Mesothelial cell of epicardium (in vitro differentiated cells): Measurements from ENCODE around the gene STK16. TPM values are rescaled to one million over a fixed set of nuclear protein-coding genes. Genes with fewer than 3 reads are reported as not detected.

Experiments
- DNase-seq, 2 experiments: peaks; one replicate each; pipeline ENCODE4 v3.0.0; 2021; ENCODE audit warnings: low spot score in 2 of 2; ENCODE audit not compliant: unreplicated experiment in 2 of 2
- H3K27ac Mint-ChIP-seq: 2 replicates; pipeline ENCODE4 v1.8.0; 2021; ENCODE audit warnings: mixed read lengths
- H3K27me3 Mint-ChIP-seq: 2 replicates; pipeline ENCODE4 v1.8.0; 2021; ENCODE audit warnings: low read depth, mixed read lengths
- H3K36me3 Mint-ChIP-seq: 2 replicates; pipeline ENCODE4 v1.8.0; 2021; ENCODE audit warnings: mixed read lengths
- H3K4me1 Mint-ChIP-seq: 2 replicates; pipeline ENCODE4 v1.8.0; 2021; ENCODE audit warnings: mixed read lengths
- H3K4me3 Mint-ChIP-seq: 2 replicates; pipeline ENCODE4 v1.8.0; 2021; ENCODE audit warnings: mild to moderate bottlenecking, moderate library complexity, mixed read lengths
- H3K9me3 Mint-ChIP-seq: 2 replicates; pipeline ENCODE4 v1.8.0; 2021; ENCODE audit warnings: mixed read lengths
- total RNA-seq: library from RNA; stranded (reverse); gene quantifications from 3 replicates; pipeline ENCODE4 v1.2.1, GENCODE V29; 2021
- TF ChIP-seq, protein P1 (sequence below): fragments of 200-600 bp; sonication (generic); IDR thresholded peaks from one replicate; pipeline ENCODE4 v1.5.0; 2021; ENCODE audit warnings: antibody characterized with exemption; ENCODE audit not compliant: unreplicated experiment

The STK16 gene
- total RNA-seq, 1 donor from 2014 or later: 31.2 TPM

DNA sequence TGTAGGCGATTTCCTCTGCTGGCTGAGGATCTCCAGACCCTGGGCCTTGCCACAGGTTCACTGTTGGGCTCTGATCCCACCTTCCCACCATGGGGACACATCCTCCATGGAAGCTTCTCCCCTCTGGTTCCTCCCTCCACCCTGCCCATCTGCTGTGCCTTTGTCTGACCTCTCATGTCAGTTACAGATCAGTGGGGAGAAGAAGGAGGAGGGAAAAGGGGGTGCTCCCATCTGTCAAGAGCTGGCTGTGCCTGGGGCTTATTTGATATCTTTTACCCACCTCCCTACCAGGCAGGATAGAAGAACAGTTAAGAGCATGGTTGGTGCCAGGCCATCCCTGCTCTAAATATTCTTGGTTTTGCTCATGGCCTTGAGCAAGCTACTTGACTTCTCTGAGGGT, 21.6 kb downstream of the STK16 start:
- TF ChIP-seq, protein P1, sequence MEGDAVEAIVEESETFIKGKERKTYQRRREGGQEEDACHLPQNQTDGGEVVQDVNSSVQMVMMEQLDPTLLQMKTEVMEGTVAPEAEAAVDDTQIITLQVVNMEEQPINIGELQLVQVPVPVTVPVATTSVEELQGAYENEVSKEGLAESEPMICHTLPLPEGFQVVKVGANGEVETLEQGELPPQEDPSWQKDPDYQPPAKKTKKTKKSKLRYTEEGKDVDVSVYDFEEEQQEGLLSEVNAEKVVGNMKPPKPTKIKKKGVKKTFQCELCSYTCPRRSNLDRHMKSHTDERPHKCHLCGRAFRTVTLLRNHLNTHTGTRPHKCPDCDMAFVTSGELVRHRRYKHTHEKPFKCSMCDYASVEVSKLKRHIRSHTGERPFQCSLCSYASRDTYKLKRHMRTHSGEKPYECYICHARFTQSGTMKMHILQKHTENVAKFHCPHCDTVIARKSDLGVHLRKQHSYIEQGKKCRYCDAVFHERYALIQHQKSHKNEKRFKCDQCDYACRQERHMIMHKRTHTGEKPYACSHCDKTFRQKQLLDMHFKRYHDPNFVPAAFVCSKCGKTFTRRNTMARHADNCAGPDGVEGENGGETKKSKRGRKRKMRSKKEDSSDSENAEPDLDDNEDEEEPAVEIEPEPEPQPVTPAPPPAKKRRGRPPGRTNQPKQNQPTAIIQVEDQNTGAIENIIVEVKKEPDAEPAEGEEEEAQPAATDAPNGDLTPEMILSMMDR: no peak
- Mint-ChIP-seq H3K4me1 (peaks cover 6% of the 10 kb centered on the region), H3K4me3 (no peak overlapping the region), H3K27me3 (peaks cover 21% of the 10 kb centered on the region), H3K9me3 (no peaks in the 10 kb centered on the region), H3K27ac (no peak overlapping the region), H3K36me3 (no peaks in the 10 kb centered on the region)
- no peak for DNase-seq

DNA sequence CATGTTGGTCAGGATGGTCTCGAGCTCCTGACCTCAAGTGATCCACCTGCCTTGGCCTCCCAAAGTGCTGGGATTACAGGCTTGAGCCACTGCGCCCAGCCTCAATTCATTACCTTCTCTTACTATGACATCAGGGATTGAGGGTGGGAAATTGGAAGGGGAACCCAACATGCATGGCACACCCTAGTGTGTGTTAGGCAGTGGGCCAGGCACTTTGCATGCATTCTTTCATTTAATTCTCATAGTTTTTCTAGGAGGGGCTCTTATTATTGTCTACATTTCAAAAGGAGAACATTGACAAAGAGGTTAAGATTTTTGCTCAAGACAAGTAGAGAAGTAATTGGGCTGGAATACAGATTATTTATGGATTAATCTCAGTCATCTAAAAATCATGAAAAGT, 23.0 kb downstream of the STK16 start:
- peaks cover 12% of the 10 kb centered on the region for H3K27me3 Mint-ChIP-seq
- H3K4me3 Mint-ChIP-seq: no peak overlapping the region

DNA sequence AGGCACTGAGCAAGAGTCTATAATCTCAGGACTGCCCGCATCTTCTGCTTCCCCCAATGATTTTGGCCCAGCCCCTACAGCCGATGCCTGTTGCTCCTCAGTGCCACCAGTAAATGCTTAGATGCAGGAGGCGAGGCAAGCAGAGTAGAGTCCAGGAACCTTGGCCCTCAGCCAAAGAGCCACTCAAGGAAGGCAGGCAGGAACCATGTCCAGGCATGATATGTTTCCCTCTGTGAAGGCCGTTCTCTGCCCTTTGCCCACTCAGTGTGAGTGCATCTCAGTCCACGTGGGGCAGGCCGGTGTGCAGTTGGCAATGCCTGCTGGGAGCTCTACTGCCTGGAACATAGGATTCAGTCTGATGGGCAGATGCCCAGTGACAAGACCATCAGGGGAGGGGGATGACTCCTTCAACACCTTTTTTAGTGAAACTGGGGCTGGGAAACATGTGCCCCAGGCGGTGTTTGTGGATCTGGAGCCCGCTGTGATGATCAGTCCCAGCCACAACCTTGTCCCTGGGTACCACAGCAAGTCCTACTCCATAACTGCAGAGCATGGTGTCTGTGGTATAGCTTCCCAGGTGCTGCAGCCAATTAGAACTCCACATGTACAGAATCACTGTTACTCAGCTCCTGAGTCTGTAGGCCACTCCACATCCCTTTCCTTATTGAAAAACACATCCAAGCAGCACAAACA, 24.2 kb downstream of the STK16 start:
- TF ChIP-seq, protein P1: no peak
- Mint-ChIP-seq H3K36me3 (no peaks in the 10 kb centered on the region), H3K4me1 (peaks cover 16% of the 10 kb centered on the region), H3K4me3 (no peak overlapping the region), H3K9me3 (no peaks in the 10 kb centered on the region), H3K27me3 (peaks cover 9% of the 10 kb centered on the region), H3K27ac (no peak overlapping the region)
- no peak for DNase-seq

More for the DNA sequence above, 23.0 kb downstream of the STK16 start:
- Mint-ChIP-seq H3K4me1 (peaks cover 6% of the 10 kb centered on the region), H3K27ac (no peak overlapping the region), H3K9me3 (no peaks in the 10 kb centered on the region), H3K36me3 (no peaks in the 10 kb centered on the region)
- TF ChIP-seq, protein P1: no peak
- no peak for DNase-seq

DNA sequence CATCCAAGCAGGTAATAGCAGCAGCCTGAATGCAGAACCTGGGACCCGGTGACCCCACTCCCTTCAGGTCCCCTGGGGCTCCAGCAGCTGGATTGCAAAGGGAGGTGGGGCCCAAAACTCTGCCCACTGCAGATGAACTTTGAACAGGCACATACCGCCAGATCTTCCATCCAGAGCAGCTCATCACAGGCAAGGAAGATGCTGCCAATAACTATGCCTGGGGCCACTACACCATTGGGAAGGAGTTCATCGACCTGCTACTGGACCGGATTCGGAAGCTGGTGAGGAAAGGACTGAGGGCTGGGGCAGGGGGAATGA, 24.7 kb downstream of the STK16 start:
- H3K36me3 Mint-ChIP-seq: no peaks in the 10 kb centered on the region
- no peak for DNase-seq
- no peaks in the 10 kb centered on the region for H3K9me3 Mint-ChIP-seq
- peaks cover 9% of the 10 kb centered on the region for H3K27me3 Mint-ChIP-seq
- TF ChIP-seq, protein P1: no peak
- no peak overlapping the region for H3K27ac Mint-ChIP-seq
- peaks cover 20% of the 10 kb centered on the region for H3K4me1 Mint-ChIP-seq
- H3K4me3 Mint-ChIP-seq: no peak overlapping the region

DNA sequence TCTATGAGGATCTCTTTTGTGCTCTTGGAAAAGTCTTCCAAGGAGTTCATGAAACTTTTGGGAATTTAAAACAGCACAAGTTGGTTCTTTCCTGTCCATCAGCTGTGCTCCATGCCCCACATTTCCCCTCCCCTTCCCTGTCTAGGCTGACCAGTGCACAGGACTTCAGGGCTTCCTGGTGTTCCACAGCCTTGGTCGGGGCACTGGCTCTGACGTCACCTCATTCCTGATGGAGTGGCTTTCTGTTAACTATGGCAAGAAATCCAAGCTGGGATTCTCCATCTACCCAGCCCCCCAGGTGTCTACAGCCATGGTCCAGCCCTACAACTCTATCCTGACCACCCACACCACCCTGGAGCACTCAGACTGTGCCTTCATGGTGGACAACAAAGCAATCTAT, 25.7 kb downstream of the STK16 start:
- Mint-ChIP-seq H3K4me3 (no peak overlapping the region), H3K36me3 (no peaks in the 10 kb centered on the region), H3K4me1 (peaks cover 20% of the 10 kb centered on the region), H3K27ac (no peak overlapping the region), H3K9me3 (no peaks in the 10 kb centered on the region), H3K27me3 (peaks cover 9% of the 10 kb centered on the region)
- DNase-seq: no peak
- TF ChIP-seq, protein P1: no peak

DNA sequence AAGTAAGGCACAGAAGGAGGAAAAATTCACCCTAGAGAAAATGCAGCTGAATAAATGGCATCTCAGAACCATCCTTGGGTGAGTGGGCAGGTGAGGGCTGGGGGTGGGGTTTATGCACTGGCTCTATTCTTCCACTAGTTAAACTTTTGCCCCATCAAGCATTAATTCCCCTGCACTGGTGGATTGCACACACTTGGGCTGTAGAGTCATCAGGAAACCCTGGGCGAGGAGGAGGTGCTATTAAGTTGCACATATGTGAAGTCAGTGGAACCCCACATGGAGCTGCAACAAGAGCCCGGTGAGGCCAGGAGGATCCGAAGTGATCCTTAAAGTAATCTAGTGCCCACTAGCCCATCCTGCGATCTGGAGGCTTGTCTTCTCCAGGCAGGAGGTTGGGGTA, 27.1 kb downstream of the STK16 start:
- no peak for DNase-seq
- Mint-ChIP-seq H3K36me3 (no peaks in the 10 kb centered on the region), H3K4me1 (peaks cover 21% of the 10 kb centered on the region), H3K9me3 (no peaks in the 10 kb centered on the region), H3K27ac (no peak overlapping the region), H3K4me3 (no peak overlapping the region), H3K27me3 (peaks cover 7% of the 10 kb centered on the region)
- TF ChIP-seq, protein P1: no peak
